DMS153 (cell line): Measurements from ENCODE around the gene CSNK1G2.

Source experiments
- DNase-seq: peaks from one replicate; lab custom pipeline; 2025; lab: John Stamatoyannopoulos, UW

The CSNK1G2 gene

DNA sequence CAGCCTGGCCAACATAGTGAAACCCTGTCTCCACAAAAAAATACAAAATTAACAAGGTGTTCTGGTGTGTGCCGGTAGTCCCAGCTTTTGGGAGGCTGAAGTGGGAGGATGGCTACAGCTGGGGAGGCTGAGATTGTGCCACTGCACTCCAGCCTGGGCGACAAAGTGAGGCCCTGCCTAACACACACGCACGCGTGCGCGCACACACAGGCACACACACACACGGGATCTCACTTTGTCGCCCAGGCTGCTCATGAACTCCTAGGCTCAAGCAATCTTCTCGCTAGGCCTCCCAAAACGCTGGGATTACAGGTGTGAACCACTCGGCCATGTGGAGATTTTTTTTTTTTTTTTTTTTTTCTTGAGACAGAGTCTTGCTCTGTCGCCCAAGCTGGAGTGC lies 77.8 kb downstream of the CSNK1G2 start:
- no peak for DNase-seq

DNA sequence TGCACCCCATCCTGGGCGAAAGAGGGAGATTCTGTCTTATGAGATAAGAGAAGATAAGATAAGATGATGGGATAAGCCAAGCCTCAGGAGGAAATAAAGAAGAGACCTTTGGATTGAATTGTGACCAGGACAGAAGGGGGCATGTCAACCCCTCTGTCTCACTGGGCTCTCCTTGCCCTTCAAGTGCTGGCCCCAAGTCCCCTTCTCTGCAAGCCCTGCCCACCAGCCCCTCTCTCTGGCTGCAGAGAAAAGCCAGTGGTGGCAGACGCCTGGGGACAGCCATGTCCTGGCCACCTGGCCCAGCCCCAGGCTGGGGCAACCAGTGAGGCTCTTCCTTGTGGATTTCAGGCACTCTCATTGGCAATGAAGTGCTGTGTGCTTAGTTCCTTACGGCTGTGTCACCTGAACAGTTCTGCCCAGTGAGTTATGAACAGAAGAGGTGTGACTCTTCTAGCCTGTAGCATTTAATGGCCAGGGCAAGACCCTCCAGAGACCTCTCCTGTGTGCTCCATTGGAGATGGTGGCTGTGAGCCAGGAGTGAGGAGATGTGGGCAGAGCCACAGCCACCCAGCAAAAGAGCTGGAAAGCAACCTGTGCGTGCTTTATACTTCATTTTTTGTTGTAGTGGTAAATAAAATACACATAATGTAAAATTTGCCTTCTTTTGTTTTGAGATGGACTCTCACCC lies 80.6 kb downstream of the CSNK1G2 start:
- no peak for DNase-seq

DNA sequence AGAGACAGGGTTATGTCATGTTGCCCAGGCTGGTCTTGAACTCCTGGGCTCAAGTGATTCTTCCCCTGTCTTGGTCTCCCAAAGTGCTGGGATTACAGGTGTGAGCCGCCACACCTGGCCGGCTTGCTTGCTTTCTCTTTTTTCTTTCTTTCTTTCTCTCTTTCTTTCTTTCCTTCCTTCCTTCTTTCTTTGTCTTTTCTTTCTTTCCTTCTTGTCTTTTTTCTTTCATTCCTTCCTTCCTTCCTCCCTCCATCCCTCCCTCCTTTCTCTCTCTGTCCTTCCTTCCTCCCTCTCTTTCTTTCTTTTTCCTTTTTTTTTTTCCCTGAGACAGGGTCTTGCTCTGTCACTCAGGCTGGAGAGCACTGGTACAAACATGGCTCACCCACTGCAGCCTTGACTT lies 81.3 kb downstream of the CSNK1G2 start:
- no peak for DNase-seq

DNA sequence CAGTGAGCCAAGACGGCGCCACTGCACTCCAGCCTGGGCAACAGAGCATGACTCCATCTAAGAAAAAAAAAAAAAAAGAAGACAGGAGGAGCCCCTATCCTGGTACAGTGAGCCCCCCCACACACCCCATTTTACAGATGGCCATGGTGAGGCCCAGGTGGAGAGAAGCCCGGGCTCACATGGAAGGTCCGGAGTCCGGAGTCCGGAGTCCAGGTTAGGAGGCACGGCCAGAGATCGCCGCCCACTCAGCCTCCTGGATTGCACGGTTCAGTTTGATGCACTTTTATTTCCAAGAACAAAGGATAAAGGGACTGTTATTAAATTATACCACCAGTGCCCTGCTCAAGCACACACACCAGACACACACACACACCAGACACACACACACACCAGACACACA lies 85.8 kb downstream of the CSNK1G2 start:
- no peak for DNase-seq

DNA sequence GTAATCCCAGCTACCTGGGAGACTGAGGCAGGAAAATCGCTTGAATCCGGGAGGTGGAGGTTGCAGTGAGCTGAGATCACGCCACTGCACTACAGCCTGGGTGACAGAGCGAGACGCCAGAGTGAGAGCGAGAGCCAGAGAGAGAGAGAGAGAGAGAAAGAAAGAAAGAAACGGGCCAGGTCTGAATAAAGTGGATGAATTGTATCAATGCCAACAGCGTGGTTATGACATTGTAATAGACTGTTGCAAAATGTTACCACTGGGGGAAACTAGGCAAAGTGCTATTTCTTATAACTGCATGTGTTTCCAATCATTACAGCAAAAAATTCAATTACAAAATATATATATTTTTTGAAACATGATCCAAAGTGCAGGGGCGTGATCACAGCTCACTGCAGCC lies 86.4 kb downstream of the CSNK1G2 start:
- DNase-seq, result no peak
